Cardiac fibroblast (primary cell): Measurements from ENCODE around the gene KRTAP12-4.
"Not testable (repeated sequence)": the region's sequence is repeated elsewhere in the genome, so short reads cannot be mapped to it uniquely, and the experiment has no call there.

Source experiments
- DNase-seq, 2 donors: peaks; one replicate each; pipeline versions ENCODE4 v3.0.0 to v3.0.0-alpha.2; 2010; ENCODE audit warnings: low read depth in 2 of 2
- H3K4me3 ChIP-seq, 2 donors: replicated peaks in 1 of 2; 1 replicate in 1 of 2; 2 replicates in 1 of 2; pipeline ENCODE4 v1.5.1; 2011; ENCODE audit warnings: low read depth in 2 of 2, low read length in 2 of 2, mild to moderate bottlenecking in 2 of 2, moderate library complexity in 1 of 2
- TF ChIP-seq, protein P1 (sequence below): IDR thresholded peaks from one replicate; pipeline ENCODE4 v1.5.1; 2011; ENCODE audit warnings: low read depth, mild to moderate bottlenecking, low read length, inconsistent platforms

KRTAP12-4 gene

DNA sequence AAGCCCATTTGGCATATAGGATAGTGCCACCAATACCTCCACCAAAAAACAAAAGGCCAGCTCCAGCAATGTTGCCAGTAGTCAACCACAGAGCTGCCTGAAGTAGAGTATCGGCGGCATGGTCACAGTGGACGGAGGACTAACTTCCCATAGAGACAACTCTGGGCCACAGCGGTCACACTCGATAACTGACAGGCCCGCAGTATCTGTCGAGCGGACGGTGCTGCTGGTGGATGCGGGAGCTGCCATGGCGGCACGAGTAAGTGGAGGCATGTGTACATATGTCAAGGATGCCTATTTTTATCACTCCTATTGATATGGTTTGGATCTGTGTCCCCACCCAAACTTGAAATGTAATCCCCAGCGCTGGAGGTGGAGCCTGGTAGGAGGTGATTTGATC, 23.4 kb upstream of the KRTAP12-4 start:
- DNase-seq = no peak
- TF ChIP-seq, protein P1, sequence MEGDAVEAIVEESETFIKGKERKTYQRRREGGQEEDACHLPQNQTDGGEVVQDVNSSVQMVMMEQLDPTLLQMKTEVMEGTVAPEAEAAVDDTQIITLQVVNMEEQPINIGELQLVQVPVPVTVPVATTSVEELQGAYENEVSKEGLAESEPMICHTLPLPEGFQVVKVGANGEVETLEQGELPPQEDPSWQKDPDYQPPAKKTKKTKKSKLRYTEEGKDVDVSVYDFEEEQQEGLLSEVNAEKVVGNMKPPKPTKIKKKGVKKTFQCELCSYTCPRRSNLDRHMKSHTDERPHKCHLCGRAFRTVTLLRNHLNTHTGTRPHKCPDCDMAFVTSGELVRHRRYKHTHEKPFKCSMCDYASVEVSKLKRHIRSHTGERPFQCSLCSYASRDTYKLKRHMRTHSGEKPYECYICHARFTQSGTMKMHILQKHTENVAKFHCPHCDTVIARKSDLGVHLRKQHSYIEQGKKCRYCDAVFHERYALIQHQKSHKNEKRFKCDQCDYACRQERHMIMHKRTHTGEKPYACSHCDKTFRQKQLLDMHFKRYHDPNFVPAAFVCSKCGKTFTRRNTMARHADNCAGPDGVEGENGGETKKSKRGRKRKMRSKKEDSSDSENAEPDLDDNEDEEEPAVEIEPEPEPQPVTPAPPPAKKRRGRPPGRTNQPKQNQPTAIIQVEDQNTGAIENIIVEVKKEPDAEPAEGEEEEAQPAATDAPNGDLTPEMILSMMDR = no peak
- no peak overlapping the region for H3K4me3 ChIP-seq

DNA sequence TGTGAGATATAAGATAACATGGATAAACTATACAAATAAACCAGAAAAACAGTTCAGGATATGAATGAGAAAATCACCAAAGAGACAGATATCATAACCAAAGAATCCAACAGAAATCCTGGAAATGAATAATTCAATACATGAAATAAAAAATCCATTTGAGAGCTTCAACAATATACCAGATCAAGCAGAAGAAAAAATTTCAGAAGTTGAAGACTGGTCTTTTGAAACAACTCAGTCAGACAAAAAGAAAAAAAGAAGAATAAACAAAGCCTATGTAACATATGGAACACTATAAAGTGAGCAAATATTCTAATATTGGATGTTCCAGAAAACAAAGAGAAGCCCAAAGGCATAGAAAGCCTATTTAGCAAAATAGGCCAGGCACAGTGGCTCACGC, 17.5 kb upstream of the KRTAP12-4 start:
- TF ChIP-seq, protein P1 = no peak
- no peak for DNase-seq
- H3K4me3 ChIP-seq = no peak overlapping the region

DNA sequence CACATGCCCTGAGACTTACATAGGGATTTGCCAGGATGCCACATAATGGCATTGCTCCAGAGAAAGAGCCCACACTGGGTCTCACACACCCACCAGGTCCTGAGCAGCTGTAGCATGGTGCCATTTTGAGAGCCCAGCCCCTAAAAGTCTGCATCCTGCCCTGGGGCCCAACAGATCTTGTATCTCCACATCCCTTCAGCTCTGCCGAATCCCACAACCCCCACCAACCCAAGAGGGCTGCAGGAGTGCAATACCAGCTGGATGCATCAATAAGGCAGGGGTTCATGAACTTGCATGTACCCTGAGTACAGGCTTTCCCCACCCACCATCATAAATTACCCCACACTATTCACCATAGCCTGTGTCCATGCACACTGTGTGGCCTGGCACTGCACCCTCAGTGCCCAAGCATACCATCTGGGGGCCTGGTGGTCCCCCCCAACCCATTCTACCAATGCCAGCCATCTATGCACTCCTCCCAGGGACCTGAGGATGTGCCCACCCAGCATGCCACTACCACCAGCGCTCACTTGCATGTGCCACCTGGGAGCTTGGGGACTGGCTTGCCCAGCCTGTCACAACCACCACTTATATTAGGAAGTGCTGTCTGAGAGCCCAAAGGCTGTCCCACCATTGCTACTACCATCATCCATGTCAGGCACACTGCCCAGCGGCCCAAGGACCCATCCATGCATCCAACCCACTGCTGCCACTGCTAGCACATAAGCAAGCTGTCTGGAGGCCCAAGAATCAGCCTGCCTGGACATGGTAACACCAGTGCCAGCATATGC, 16.4 kb upstream of the KRTAP12-4 start:
- TF ChIP-seq, protein P1 = no peak
- no peak for DNase-seq
- no peak overlapping the region for H3K4me3 ChIP-seq

DNA sequence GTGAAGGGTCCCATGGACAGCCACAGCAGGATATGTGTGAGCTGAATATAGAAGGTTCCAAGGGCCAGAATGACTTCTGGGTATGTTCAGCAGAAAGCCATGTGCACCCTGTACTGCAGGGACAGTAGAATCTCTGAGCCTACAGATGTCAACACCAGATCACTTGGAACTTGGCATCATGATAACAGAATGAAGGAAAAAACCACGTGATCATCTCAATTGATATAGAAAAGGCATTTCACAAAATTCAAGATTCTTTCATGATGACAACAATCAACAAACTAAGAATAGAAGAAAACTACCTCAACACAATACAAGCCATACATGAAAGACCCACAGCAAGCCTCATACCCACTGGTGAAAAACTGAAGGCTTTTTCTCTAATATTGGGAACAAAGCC, 13.2 kb upstream of the KRTAP12-4 start:
- TF ChIP-seq, protein P1 = no peak
- H3K4me3 ChIP-seq = no peak overlapping the region
- DNase-seq = no peak

DNA sequence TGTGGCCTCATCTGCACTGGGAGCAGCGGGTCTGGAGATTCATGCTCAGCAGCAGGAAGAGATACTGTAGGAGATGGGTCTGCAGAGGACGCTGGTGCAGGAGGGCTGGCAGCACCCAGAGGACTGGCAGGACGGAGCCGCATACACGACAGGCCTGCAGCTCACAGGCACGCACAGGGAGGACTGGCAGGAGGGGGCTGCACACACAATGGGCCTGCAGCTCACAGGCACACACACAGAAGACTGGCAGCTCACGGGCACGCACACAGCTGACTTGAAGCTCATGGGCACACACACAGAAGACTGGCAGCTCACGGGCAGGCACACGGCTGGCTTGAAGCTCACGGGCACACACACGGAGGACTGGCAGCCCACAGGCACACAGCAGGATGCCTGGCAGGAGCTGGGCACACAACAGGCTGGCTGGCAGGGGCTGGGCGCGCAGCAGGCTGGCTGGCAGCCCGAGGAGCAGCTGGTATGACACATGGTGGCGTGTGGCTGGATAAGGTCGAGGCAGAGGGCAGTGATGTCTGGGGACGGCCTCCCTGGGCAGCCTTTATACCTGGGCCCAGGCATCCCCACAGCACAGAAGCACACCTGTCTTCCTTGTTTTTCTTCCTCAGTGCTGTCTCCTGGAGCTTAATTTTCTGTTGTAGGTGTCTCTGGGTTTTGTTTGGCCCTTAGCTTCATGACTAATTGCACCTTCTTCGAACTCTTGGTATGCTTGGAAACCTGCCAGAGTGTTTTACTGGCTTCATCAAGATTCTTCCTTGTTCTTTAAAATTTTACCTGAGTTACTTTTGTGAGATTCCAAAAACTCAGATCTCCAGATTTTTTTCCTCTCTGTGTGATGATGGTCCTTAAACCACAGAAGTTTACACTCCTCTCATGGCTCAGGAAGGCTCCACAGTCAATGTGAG, 12.2 kb upstream of the KRTAP12-4 start, which contains the start of gene KRTAP12-2:
KRTAP12-2 (minus strand) TSS at position 527 of the 920 bp plus-strand sequence; CDS start at position 486, 41 bp downstream.
- TF ChIP-seq, protein P1 = no peak
- H3K4me3 ChIP-seq = no peak within 1 kb of the TSS
- DNase-seq = no peak

DNA sequence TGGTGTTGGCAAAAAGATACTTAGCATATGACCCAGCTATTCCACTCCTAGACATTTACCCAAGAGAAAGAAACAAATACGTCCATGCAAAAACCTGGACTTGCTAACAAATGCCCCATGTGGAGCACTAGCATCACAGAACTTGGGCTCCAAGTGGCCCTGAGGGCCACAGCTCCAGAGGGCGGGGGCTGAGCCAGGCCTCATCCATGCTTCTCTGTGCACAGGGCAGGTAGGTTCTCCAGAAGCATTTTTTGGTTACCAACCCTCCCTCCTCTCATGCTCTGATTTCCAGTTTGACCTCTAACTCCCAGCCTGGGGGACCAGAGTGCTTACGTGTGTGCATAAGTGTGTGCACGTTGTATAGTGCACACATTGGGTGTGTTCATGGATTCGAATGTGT, 10.2 kb upstream of the KRTAP12-4 start:
- TF ChIP-seq, protein P1 = no peak
- no peak overlapping the region for H3K4me3 ChIP-seq
- no peak for DNase-seq

DNA sequence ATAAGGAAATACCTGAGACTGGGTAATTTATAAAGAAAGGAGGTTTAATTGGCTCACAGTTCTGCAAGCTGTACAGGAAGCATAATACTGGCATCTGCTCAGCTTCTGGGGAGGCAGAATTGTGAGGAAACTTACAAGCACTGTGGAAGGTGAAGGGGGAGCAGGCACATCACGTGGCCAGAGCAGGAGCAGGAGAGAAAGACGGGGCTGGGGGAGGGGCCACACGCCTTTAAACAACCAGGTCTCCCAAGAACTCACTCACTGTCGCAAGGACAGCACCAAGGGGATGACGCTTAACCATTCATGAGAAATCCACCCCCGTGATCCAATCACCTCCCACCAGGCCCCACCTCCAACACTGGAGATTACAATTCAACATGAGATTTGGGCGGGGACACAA, 7.1 kb upstream of the KRTAP12-4 start:
- not testable (repeated sequence) for H3K4me3 ChIP-seq, DNase-seq
